Activated CD4-positive, alpha-beta T cell treated with anti-CD3 and anti-CD28 coated beads, Interleukin-2, amount 50 U/mL, for 4 hours (primary cell): ENCODE results near the gene SH3PXD2A.
"Not testable (repeated sequence)": the region's sequence is repeated elsewhere in the genome, so short reads cannot be mapped to it uniquely, and the experiment has no call there.

Experiments
- DNase-seq, 2 experiments: peaks; one replicate each; pipeline ENCODE4 v3.0.0-alpha.2; 2020

The SH3PXD2A gene

DNA sequence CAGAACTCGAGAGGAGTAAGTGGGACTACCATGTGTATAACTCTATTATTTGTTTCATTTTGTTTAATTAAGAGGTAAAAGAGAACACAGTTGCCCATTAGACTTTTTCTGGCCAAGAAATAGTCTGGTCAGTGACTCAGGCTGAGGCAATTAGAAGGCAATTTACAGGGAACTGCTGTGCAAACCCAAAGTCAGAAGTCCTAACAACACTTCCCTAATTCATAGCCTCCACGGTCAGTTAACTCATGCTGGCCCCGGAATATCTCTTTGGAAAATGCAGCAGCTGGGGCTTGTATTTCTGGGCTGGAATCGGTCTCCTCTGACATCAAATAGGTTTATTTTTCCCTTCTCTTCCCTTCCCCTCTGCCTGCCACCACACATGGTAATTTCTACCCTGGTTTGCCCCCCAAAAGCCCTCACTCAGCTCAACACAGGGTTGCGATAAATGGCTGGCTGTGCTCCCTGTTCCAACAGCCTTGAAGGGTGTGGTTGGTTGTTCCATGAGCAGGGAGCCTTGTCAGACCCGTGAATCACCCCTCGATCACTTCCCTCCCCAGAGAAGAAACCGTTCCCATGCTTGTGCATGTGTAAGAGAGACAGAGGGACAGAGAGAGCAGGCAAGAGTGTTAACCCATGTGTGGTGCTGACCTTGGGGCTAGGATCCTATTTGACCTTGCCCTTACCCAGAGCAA is 5.3 kb downstream of the SH3PXD2A start:
- no peak for DNase-seq

DNA sequence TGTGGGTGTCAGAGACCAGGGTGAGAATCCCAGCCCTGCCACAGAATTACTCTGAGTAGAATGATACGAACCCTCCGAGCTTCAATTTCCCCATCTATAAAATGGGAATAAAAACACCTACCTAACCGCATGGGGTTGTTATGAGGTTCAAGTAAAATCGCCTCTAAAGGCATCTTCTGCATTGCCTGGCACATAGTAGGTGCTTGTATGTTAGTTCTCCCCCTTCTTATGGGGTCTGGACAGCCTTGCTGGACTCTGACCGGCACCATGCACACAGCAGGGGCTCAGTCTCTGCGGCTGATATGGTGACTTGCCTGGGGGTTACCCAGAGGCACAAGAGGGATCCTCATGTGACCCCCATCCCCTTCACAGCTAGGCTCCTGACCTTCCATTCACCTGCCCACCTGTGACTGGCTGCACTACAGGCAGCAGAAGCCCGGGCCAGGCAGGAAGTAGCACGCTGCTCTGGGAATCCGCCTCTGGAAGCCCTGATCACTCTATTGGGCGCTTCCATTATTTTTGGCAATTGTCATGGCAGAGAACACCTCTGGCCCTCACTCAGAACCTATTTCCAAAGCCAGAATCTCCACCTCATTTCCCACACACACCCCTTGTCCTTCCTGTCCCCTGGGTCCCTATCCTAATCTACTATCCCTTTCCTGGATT is 6.0 kb downstream of the SH3PXD2A start:
- DNase-seq: no peak

DNA sequence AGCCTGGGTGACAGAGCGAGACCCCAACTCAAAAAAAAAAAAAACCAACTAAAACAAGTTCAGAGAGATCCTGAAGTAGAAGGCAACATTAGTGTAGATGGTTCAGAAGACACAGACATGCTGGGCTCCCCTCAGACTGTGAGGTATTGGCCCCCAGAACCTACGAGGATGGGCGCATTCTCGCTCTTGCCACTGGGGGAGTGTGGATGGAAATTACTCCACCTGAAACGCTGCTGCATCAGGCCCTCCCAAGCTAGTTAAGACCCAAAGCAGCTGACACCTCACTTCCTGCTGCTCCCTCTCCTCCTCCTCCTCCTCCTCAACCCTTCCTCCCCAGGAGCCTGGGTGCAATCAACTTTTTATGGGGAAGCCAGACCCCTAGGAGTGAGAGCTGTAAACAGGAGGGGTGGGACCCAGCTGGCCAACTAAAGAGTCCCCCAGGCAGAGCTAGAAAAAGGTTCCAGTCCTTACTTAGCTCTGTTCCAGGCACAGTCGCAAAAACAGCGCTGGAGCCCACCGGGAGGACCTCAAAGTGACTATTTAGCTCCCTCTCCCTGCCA is 7.4 kb downstream of the SH3PXD2A start:
- DNase-seq: no peak

DNA sequence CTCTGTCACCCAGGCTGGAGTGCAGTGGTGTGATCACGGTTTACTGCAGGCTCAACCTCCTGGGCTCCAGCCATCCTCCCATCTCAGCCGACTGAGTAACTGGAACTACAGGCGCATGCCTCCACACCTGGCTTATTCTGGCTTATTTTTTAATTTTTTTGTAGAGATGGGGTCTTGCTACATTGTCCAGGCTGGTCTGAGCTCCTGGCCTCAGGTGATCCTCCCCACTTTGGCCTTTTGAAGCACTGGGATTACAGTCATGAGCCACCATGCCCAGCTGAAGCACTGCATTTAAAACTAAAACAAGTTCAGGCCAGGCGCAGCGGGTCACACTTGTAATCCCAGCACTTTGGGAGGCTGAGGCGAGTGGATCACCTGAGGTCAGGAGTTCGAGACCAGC is 8.0 kb downstream of the SH3PXD2A start:
- DNase-seq: no peak

DNA sequence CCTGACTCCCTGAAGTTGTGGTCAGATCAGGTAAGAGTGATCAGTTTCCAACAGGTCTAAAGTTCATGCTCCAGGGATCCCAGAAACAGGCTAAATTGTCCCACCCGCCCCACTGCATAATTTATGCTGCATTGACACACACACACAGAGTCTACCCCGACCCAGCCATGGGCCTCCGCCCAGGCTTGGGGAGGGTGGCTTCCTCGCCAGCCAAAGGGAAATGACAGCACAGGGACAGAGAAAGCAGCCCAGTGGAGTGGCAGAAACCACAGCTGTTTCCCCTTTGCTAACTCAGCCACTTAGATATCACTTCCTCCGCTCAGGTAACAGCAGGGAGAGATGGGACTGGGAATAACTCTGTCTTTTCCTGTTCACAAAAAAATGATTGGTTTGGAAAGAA is 9.4 kb downstream of the SH3PXD2A start:
- DNase-seq: peak; percentile 12 to 17

DNA sequence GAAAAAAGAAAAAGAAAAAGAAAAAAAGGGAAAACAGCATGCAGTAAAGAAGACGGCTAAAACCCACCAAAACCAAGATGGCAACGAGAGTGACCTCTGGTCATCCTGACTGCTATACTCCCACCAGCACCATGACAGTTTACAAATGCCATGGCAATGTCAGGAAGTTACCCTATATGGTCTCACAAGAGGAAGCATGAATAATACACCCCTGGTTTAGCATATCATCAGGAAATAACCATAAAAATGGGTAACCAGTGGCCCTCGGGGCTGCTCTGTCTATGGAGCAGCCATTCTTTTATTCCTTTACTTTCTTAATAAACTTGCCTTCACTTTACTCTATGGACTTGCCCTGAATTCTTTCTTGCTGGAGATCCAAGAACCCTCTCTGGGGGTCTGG is 10.0 kb downstream of the SH3PXD2A start:
- not testable (repeated sequence) for DNase-seq

DNA sequence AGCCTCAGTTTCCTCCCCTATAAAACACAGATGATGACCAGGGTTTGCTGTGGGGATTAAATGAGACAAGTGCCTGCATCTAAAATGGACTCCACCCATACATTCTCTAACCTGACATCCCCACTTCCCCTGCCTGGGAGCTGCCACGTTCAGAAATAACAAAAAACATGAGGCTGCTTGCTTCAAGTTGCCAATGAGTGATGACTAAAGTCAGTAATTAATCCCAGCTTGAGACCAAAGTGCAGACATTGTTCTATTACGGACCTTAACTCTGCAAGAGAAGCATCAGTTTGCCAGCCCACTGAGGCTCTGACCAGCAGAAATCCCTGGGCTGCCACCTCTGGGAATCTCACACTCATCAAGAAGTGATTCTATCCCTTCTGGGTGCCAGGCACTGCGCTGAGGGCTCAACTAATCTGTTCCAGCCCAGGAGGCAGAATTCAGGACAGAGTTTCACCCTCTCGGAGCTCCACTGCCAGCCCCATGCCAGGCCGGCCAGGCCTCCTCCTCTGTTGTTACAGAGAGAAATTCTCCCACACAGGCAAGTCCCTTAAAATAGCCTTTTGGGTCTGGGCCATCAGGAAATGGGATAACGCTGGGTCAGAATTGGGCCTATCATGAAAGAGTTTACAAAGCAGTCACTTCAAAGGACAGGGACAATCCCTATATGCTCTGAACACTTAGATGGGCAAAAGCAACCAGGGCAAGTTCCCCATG is 11.4 kb downstream of the SH3PXD2A start:
- no peak for DNase-seq

DNA sequence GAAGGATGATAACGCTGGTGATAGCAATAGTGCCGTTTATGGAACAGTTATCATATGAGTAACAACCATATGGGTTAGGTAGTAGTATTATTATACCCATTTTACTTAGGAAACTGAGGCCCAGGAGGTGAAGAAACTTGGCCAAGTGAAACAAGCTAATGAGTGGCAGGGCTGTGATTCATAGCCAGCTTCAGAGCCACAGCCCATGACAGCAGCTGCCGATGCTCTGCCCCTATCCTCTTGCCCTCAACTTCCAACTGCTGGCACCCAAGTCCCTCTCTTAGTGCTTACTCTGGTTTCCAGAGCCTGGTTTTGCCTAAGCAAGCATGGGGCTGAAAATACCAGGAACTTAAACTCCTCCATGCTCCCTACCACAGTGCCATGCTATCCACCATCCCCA is 12.3 kb downstream of the SH3PXD2A start:
- DNase-seq: no peak

DNA sequence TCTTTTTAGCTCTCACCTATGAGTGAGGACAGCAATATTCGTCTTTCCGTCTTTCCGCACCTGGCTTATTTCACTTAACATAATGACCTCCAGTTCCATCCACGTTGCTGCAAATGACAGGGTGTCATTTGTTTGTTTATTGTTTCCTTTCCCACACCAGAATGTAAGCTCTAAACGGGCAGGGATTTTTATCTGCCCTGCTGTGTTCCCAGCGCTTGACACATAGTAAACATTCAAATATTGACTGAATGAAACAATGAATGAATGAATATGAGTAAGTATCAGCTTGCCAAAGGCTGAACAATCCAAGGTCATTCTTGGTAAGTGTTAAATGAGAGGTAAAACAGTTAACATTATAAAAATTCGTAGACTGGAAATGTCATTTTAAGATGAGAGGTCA is 12.8 kb downstream of the SH3PXD2A start:
- no peak for DNase-seq

DNA sequence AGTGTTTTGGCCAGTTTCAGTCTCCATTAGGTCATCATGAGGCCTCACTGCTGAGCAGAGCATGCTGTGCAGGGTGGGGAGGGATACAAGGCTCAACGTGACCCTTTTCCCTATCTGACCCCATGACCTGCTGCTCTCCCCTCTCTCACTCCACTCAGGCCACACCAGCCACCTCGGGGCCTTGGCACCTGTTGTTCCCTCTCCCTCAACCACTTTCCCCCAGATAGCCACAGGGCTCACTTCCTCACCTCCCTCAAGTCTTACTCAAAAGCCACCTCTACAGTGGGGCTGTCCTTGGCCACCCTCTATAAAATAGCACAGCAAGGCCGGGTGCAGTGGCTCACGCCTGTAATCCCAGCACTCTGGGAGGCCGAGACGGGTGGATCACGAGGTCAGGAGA is 13.9 kb downstream of the SH3PXD2A start:
- no peak for DNase-seq

DNA sequence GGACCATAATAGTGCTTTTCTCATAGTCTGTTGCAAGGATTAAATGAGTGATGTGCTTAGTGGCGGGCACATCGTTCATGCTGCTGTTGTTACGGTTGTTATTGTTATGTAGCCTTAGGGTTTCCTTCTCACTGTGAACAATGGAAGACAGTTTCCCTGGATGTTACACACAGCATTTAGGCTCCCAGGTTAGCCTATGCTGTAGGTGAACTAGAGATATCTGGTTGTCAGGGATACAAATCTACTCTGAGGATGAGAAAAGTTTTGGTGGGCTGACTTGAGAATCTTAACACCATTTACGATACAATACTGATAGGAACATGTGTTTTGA is 14.7 kb downstream of the SH3PXD2A start:
- no peak for DNase-seq

DNA sequence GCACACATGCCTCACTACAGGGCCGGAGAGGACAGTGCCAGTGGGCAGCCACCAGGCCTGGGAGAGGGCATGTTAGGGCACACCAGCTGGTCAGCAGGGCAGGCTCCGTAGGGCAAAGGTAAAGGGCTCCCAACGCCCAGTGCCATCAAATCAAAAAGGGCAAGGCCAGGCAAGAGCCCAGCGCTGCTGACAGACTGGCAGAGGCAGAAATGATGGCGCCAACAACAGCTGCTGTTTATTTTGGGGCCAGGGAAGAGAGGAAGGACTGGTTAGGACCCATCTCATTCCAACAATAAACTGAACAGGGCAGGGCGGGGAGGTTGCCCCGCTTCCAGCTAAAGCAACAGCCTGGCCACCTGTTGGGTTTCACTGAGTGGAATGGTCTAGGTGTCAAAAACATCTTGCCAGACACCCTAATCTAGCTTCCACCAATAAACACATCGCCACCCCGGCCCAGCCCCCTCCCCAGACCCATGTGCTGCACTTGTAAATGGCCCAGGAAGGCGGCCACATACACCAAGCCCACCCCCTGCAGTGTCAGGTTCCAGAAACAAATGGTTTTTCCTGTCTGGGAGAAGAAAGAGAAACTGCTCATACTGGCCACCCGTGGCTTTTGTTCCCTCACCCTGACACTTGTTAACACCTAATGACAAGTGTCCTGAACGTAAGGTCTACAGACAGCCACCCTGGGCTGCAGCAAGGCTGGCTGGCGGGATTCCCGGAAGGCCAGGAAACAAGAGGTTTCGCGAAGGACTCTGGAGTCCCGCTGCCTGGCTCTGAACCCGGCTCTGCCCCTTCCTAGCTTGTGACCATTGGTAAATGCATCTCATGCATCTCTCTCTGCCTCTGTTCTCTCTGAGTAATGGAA is 15.3 kb downstream of the SH3PXD2A start:
- no peak for DNase-seq

DNA sequence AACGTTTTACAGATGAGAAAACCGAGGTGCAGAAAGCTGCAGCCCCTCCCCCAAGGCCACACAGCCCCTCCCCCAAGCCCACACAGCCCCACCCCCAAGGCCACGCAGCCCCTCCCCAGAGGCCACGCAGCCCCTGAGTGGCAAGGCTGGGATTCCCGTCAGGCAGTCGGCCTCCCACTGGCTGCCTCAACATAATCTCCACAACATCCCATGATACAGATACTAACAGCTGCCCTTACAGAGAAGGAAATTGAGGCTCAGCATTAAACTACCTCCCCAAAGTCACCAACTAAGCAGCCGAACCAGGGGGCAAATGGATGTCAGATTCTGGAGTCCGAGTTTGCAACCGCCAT is 15.9 kb downstream of the SH3PXD2A start:
- DNase-seq: no peak

DNA sequence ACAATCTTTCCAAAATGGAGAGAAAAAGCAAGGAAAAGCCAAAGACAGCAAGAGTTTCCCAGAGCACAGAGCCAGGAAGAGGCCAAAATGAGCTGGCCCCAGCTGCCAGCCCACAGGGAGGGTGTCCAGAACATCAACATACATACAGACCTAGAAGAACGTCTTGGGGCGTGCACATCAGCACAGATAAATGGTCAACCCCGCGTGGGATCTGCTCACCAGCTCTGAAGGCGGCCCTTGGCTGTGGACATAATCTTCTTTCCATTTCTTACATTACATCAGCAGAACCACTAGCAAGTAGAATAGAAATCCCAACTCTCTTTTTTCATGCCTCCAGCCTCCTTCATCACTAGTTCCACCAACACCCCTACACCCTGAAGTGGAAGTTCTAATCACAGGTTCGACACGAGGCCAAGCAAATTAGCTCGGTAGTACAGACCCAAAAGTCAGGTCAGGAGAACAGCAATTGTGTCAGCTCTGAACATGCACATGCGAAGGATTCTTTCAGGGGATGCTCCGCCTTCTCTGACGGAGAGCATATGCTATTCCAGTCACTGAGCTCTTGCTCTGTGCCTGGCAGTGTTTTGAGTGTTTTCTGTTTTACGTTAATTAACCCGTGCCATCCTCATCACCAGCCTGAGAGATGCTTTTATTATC is 16.4 kb downstream of the SH3PXD2A start:
- DNase-seq: no peak

DNA sequence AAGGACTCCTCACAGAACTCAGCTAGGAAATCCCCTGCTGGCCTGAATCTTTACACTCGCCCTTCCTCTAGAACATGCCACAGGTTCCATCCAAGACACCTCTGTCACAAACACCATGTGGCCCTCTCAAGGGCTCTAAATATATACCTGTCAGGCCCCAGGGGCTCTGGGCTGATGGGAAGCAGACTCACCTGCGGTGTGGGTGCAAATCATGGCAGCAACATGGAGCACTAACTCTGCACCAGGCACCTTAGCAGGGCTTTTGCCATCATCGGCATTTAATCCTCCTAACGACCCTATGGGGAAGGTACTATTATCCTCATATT is 17.3 kb downstream of the SH3PXD2A start:
- no peak for DNase-seq

DNA sequence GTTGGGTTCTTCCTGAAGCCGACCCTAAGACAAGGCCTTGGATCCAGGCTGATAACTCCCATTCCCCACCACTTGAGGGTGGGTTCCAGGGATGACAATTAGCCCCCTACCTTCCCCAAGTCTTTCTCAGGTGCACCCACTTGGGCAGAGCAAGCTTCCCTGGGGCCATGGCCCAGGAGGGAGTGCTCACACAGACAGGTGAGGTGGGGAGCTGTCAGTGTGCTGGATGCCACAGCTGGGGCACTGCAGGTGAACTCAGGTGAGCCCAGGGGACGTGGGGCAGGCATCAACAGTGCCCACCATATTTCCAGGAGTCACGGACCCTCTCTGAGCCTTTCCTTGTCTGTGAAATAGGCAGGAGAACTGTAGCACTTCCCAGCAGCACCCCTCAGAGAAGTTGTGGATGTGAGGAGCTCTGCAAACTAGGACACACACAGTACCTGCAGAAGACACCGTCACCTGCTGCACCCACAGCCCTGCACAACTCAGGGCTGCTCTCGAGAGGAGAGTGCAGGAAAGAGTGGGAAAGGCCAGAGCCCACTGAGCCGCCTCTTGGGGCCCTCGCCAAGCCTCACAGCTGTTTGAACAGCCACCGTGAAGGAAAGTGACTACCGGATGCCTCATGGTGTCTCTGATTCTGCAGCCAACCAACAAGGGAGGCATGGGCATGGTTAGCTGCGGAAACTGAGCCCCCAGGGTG is 17.9 kb downstream of the SH3PXD2A start:
- DNase-seq: no peak

DNA sequence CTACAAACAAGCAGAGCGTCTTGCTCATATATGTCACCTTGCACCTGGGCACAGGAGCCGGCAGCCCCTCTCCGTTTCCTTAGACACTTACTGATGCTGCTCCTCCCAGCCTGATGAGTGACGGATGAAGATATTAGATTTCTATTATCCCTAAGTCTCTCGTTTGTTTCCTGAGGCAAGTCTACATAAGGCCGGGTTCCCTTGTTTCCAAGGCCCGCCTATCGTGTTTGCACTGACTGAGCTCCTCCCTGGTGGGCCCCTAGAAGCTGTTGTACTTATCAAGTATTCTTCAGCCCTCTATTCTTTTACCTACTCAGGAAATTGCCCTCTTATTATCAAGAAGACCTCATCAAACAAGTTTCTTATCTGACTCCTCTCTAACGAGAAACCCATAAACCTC is 18.5 kb downstream of the SH3PXD2A start:
- DNase-seq: no peak

DNA sequence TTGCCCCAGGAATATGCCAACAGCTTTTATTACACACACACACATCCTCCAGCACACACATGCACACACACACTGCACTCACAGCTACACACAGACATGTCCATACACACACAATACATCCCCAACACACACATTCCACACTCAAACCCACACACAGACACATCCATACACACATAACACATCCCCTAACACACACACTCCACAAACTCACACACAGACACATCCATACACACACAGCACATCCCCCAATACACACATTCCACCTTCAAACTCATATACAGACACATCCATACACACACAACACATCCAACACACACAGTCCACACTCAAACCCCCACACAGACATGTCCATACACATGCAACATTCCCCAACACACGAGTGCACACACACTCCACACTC is 19.1 kb downstream of the SH3PXD2A start:
- DNase-seq: no peak

DNA sequence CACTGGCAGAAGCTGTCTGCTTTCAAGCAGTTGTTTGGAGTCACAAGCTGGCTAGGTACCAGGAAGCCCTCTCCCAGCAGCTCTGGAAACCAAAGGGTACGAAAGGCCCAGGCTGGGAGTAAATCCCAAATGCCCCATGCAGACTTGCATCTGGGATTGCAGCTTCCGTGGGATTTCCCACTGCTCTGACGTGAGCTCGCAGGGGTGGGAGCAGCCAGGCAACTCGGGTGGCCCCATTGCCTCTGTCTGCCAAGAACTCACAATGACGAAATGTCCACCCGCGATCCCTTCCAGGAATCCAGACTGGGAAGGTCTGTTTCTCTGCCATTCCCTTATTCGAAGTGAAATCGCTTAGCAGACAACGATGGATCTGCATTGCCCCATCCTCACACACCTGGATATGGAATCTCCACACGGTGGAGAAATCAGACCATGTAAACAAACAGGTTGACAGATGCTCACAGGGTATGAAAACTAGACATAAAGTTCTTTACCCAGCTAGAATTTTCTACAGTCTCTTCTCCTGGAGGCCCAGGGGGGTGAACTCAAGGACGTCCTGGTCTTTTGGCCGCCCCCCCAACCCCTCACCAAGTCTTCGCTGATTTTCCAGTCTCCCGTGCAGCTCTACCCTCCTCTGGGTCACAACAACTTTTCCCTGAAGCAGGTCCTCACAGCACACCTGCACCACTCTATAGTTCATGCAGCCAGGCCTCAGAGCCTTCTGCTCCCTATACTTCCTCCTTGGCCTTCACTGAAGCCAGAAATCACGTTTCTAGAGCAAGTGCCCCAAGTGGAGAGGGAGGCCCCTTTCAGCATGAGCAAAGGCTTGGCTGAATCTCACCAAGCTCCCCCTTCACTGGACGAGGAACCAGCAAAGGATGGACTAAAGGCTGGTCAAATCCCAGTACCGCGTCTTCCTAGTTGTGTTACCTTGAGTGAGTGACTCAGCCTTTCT is 20.0 kb downstream of the SH3PXD2A start:
- no peak for DNase-seq

DNA sequence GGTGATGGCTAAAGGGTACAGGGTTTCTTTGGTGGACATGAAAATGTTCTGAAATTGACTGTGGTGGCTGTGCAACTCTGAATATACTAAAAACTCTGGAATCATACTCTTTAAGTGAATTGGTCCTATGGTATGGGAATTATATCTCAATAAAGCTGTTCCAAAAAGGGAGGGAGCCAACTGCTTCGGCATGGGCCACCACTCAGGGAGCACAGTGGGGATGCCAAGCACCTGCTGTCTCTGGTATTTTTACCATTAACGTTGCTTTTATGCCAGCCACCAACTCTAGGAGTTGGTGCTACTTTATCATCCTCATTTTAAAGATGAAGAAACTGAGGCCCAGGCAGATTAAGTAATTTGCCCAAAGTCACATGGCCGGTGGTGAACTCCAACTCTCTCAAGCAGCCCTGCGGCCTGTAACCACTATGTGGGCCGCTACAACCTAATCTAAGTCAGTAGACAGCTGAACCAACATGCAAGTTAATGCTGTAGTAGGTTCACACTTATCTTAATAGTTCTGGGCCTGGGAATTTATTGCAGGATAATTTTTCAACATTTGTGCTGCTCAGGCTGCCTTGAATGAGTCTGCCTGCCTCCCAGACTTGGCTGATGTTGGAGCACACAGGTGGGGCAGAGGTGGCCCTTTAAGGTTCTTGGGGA is 20.8 kb downstream of the SH3PXD2A start:
- DNase-seq: no peak
